ENCODE results near the gene AIM2. TPM values are rescaled to one million over a fixed set of nuclear protein-coding genes. Genes with fewer than 3 reads are reported as not detected.

The AIM2 gene
- total and polyA plus RNA-seq, 9 donors = 0.11 to 0.49 (median 0.31) TPM; not detected in 2

- DNase-seq = no peak
- 96% methylated on average over 4 of the region's 7 CpGs for WGBS (ENCODE audit: insufficient coverage)
- H3K4me1 ChIP-seq (ENCODE audit: control insufficient read depth, insufficient read depth, low read length) = no peaks in the 10 kb centered on the region
- no peak overlapping the region for H3K27ac ChIP-seq (ENCODE audit: low read length)
- no peak overlapping the region for H3K4me3 ChIP-seq (ENCODE audit: low read length)
- no peaks in the 10 kb centered on the region for H3K9me3 ChIP-seq (replicated peaks; ENCODE audit: control insufficient read depth, low read depth, low read length)
- H3K36me3 ChIP-seq (ENCODE audit: control insufficient read depth, insufficient read depth, low read length) = peaks cover 11% of the 10 kb centered on the region
- no peaks in the 10 kb centered on the region for H3K27me3 ChIP-seq (ENCODE audit: control insufficient read depth, insufficient read depth, low read length)
These were observed 51.5 kb downstream of the AIM2 start for GRCh38 chr1:159025043-159025442.

GRCh38 chr1:159023723-159024122 lies 52.8 kb downstream of the AIM2 start:
- Histone ChIP-seq H3K27me3 (ENCODE audit: control insufficient read depth, insufficient read depth, low read length) (no peaks in the 10 kb centered on the region), H3K4me1 (ENCODE audit: control insufficient read depth, insufficient read depth, low read length) (no peaks in the 10 kb centered on the region), H3K27ac (ENCODE audit: low read length) (no peak overlapping the region), H3K9me3 (replicated peaks; ENCODE audit: control insufficient read depth, low read depth, low read length) (no peaks in the 10 kb centered on the region), H3K4me3 (ENCODE audit: low read length) (no peak overlapping the region), H3K36me3 (ENCODE audit: control insufficient read depth, insufficient read depth, low read length) (peaks cover 16% of the 10 kb centered on the region)
- no peak for DNase-seq
- 75% methylated on average over 6 of the region's 10 CpGs for WGBS (ENCODE audit: insufficient coverage)

GRCh38 chr1:159015440-159015909 lies 61.1 kb downstream of the AIM2 start:
- H3K36me3 ChIP-seq (ENCODE audit: control insufficient read depth, insufficient read depth, low read length) = peaks cover 23% of the 10 kb centered on the region
- H3K27me3 ChIP-seq (ENCODE audit: control insufficient read depth, insufficient read depth, low read length) = no peaks in the 10 kb centered on the region
- peak overlapping the region; percentile 31 for H3K27ac ChIP-seq (ENCODE audit: low read length)
- no peaks in the 10 kb centered on the region for H3K9me3 ChIP-seq (replicated peaks; ENCODE audit: control insufficient read depth, low read depth, low read length)
- H3K4me1 ChIP-seq (ENCODE audit: control insufficient read depth, insufficient read depth, low read length) = no peaks in the 10 kb centered on the region
- 53% methylated on average over 2 of the region's 4 CpGs for WGBS (ENCODE audit: insufficient coverage)
- DNase-seq = peak; percentile 86
- no peak overlapping the region for H3K4me3 ChIP-seq (ENCODE audit: low read length)

- peaks cover 21% of the 10 kb centered on the region for H3K36me3 ChIP-seq (ENCODE audit: control insufficient read depth, insufficient read depth, low read length)
- no peaks in the 10 kb centered on the region for H3K9me3 ChIP-seq (replicated peaks; ENCODE audit: control insufficient read depth, low read depth, low read length)
- WGBS (ENCODE audit: insufficient coverage) = no CpG with 5 or more reads among the region's 3 CpGs
- no peaks in the 10 kb centered on the region for H3K4me1 ChIP-seq (ENCODE audit: control insufficient read depth, insufficient read depth, low read length)
- no peaks in the 10 kb centered on the region for H3K27me3 ChIP-seq (ENCODE audit: control insufficient read depth, insufficient read depth, low read length)
- H3K27ac ChIP-seq (ENCODE audit: low read length) = no peak overlapping the region
- no peak for DNase-seq
- no peak overlapping the region for H3K4me3 ChIP-seq (ENCODE audit: low read length)
These were observed 61.7 kb downstream of the AIM2 start for GRCh38 chr1:159014851-159015250.

GRCh38 chr1:159014003-159014571 lies 62.5 kb downstream of the AIM2 start:
- Histone ChIP-seq H3K27ac (ENCODE audit: low read length) (no peak overlapping the region), H3K4me1 (ENCODE audit: control insufficient read depth, insufficient read depth, low read length) (peaks cover 2% of the 10 kb centered on the region), H3K27me3 (ENCODE audit: control insufficient read depth, insufficient read depth, low read length) (no peaks in the 10 kb centered on the region), H3K9me3 (replicated peaks; ENCODE audit: control insufficient read depth, low read depth, low read length) (no peaks in the 10 kb centered on the region), H3K4me3 (ENCODE audit: low read length) (no peak overlapping the region), H3K36me3 (ENCODE audit: control insufficient read depth, insufficient read depth, low read length) (peaks cover 17% of the 10 kb centered on the region)
- WGBS (ENCODE audit: insufficient coverage) = 100% methylated on average over 1 of the region's 3 CpGs
- no peak for DNase-seq

GRCh38 chr1:159012495-159012894 lies 64.1 kb downstream of the AIM2 start:
- DNase-seq = peak; percentile 69
- peaks cover 11% of the 10 kb centered on the region for H3K36me3 ChIP-seq (ENCODE audit: control insufficient read depth, insufficient read depth, low read length)
- peaks cover 2% of the 10 kb centered on the region for H3K4me1 ChIP-seq (ENCODE audit: control insufficient read depth, insufficient read depth, low read length)
- no peaks in the 10 kb centered on the region for H3K27me3 ChIP-seq (ENCODE audit: control insufficient read depth, insufficient read depth, low read length)
- H3K9me3 ChIP-seq (replicated peaks; ENCODE audit: control insufficient read depth, low read depth, low read length) = no peaks in the 10 kb centered on the region
- peak overlapping the region; percentile 53 for H3K4me3 ChIP-seq (ENCODE audit: low read length)
- peak overlapping the region; percentile 63 for H3K27ac ChIP-seq (ENCODE audit: low read length)
- WGBS (ENCODE audit: insufficient coverage) = no CpG with 5 or more reads among the region's 6 CpGs

Other genes starting within 250 kb of the AIM2 start
- 2.0 TPM for gene MNDA, start 245.4 kb downstream of the AIM2 start, total RNA-seq
- gene MNDA, start 245.4 kb downstream of the AIM2 start, polyA plus RNA-seq (ENCODE audit: insufficient read depth in 1 of 8, insufficient read length in 8 of 8, low replicate concordance in 1 of 8) = 1 to 10 TPM; 2.8 to 6.4 (median 4.9) TPM
- gene PYHIN1, start 145.2 kb downstream of the AIM2 start, total RNA-seq = 0.22 TPM
- under 1 TPM in 7 of 8 donors, not detected in 1; 0.06 to 0.32 (median 0.17) TPM for gene PYHIN1, start 145.2 kb downstream of the AIM2 start, polyA plus RNA-seq (ENCODE audit: insufficient read depth in 1 of 8, insufficient read length in 8 of 8, low replicate concordance in 1 of 8)
- 22.0 TPM for gene IFI16, start 66.9 kb downstream of the AIM2 start, total RNA-seq
- 10 to 100 TPM; 25.9 to 52.1 (median 34.5) TPM for gene IFI16, start 66.9 kb downstream of the AIM2 start, polyA plus RNA-seq (ENCODE audit: insufficient read depth in 1 of 8, insufficient read length in 8 of 8, low replicate concordance in 1 of 8)
- gene CADM3, start 94.8 kb upstream of the AIM2 start, total RNA-seq = 0.44 TPM
- gene CADM3, start 94.8 kb upstream of the AIM2 start, polyA plus RNA-seq (ENCODE audit: insufficient read depth in 1 of 8, insufficient read length in 8 of 8, low replicate concordance in 1 of 8) = 1 to 10 TPM in 1 of 8 donors, under 1 TPM in 7; 0.34 to 1.3 (median 0.47) TPM
- 2.7 TPM for gene ACKR1, start 128.1 kb upstream of the AIM2 start, total RNA-seq
- 1 to 10 TPM in 7 of 8 donors, under 1 TPM in 1; 0.94 to 3.2 (median 1.5) TPM for gene ACKR1, start 128.1 kb upstream of the AIM2 start, polyA plus RNA-seq (ENCODE audit: insufficient read depth in 1 of 8, insufficient read length in 8 of 8, low replicate concordance in 1 of 8)
- 0.49 TPM for gene FCER1A, start 225.6 kb upstream of the AIM2 start, total RNA-seq
- gene FCER1A, start 225.6 kb upstream of the AIM2 start, polyA plus RNA-seq (ENCODE audit: insufficient read depth in 1 of 8, insufficient read length in 8 of 8, low replicate concordance in 1 of 8) = 1 to 10 TPM in 1 of 8 donors, under 1 TPM in 7; 0.10 to 1.1 (median 0.29) TPM

Measured in muscle of leg (tissue), 11 donors.